PC-9 (cell line): ENCODE measurements around the gene PPP1R9A. TPM values are rescaled to one million over a fixed set of nuclear protein-coding genes. Genes with fewer than 3 reads are reported as not detected.

Source experiments
- BruUV-seq: library from RNA; stranded (reverse); fragments of 400-500 nt; replicated peaks from 2 replicates; lab custom pipeline; 2021; lab: Mats Ljungman, UMichigan
- CTCF ChIA-PET: fragments of 300-600 bp; sonication (Branson Sonifier 250); formaldehyde crosslinking; loops from one replicate; lab custom pipeline; 2022; ENCODE audit warnings: antibody characterized with exemption; lab: Charles Lee
- POLR2A ChIA-PET: fragments of 300-600 bp; sonication (Branson Sonifier 250); formaldehyde crosslinking; loops from one replicate; lab custom pipeline; 2022; ENCODE audit warnings: antibody characterized with exemption; ENCODE audit not compliant: unreplicated experiment; lab: Charles Lee
- DNase-seq, 2 experiments: peaks; one replicate each; pipeline versions ENCODE4 v3.0.0 to v3.0.0-alpha.2; 2015 to 2022; ENCODE audit warnings: mixed read lengths in 1 of 2
- H2AFZ ChIP-seq: fragments of 200-600 bp; sonication (generic); 2 replicates; pipeline ENCODE4 v1.8.1; 2017; ENCODE audit warnings: antibody characterized with exemption
- H3F3A ChIP-seq: fragments of 200-600 bp; sonication (generic); 2 replicates; pipeline ENCODE4 v1.8.1; 2017; ENCODE audit warnings: antibody characterized with exemption, mild to moderate bottlenecking, low read depth; ENCODE audit not compliant: insufficient read depth
- H3K27ac ChIP-seq: fragments of 200-600 bp; sonication (generic); 2 replicates; pipeline ENCODE4 v1.6.1; 2016; ENCODE audit warnings: mixed run types
- H3K27me3 ChIP-seq: fragments of 200-600 bp; sonication (generic); 2 replicates; pipeline ENCODE4 v1.6.1; 2016; ENCODE audit warnings: low read depth, mixed run types; ENCODE audit not compliant: insufficient read depth
- H3K36me3 ChIP-seq: fragments of 200-600 bp; sonication (generic); 2 replicates; pipeline ENCODE4 v1.6.1; 2016; ENCODE audit warnings: low read depth, mixed run types
- H3K4me1 ChIP-seq: fragments of 200-600 bp; sonication (generic); replicated peaks from 2 replicates; pipeline ENCODE4 v1.6.1; 2016; ENCODE audit warnings: mixed run types; ENCODE audit not compliant: insufficient read depth
- H3K4me2 ChIP-seq: fragments of 200-600 bp; sonication (generic); 2 replicates; pipeline ENCODE4 v1.6.1; 2017; ENCODE audit warnings: mixed run types
- H3K4me3 ChIP-seq: fragments of 200-600 bp; sonication (generic); 2 replicates; pipeline ENCODE4 v1.6.1; 2016; ENCODE audit warnings: mixed run types
- H3K79me2 ChIP-seq: fragments of 200-600 bp; sonication (generic); 2 replicates; pipeline ENCODE4 v1.6.1; 2017; ENCODE audit warnings: low read depth, mixed run types
- H3K9me2 ChIP-seq: fragments of 200-600 bp; sonication (generic); 2 replicates; pipeline ENCODE4 v1.8.1; 2017; ENCODE audit warnings: mild to moderate bottlenecking; ENCODE audit not compliant: insufficient read depth
- H3K9me3 ChIP-seq: fragments of 200-600 bp; sonication (generic); 2 replicates; pipeline ENCODE4 v1.8.1; 2016; ENCODE audit warnings: low read depth; ENCODE audit not compliant: insufficient read depth
- H4K20me1 ChIP-seq: fragments of 200-600 bp; sonication (generic); 2 replicates; pipeline ENCODE4 v1.8.1; 2017; ENCODE audit not compliant: insufficient read depth
- CTCF ChIP-seq: fragments of 200-600 bp; sonication (generic); conservative IDR thresholded peaks from 2 replicates; pipeline ENCODE4 v1.6.1; 2017; ENCODE audit warnings: mixed run types, antibody characterized with exemption, mild to moderate bottlenecking, moderate library complexity
- EZH2 ChIP-seq: fragments of 200-600 bp; sonication (generic); IDR thresholded peaks from 2 replicates; pipeline ENCODE4 v1.8.0; 2017; ENCODE audit warnings: antibody characterized with exemption, low read depth
- intact Hi-C: fragments of 100-400 bp; cut with micrococcal nuclease; formaldehyde crosslinking; loops from one replicate; pipeline ENCODE4 v1.10.0; 2022; ENCODE audit not compliant: unreplicated experiment
- total RNA-seq: library from RNA; stranded (reverse); gene quantifications from 2 replicates; pipeline ENCODE4 v1.2.3, GENCODE V29; 2021

Gene PPP1R9A
- total RNA-seq, 1 experiment from 2014 or later: 11.5 TPM

GRCh38 chr7:95290166-95290830 lies 382.9 kb downstream of the PPP1R9A start:
- Histone ChIP-seq H3K4me2 (no peak overlapping the region), H3K9me3 (no peaks in the 10 kb centered on the region), H3K27ac (no peak overlapping the region), H2AFZ (no peak overlapping the region), H3K79me2 (no peaks in the 10 kb centered on the region), H3K9me2 (no peaks in the 10 kb centered on the region), H3K4me1 (no peaks in the 10 kb centered on the region), H3K36me3 (no peaks in the 10 kb centered on the region), H4K20me1 (no peaks in the 10 kb centered on the region), H3F3A (no peaks in the 10 kb centered on the region), H3K27me3 (no peaks in the 10 kb centered on the region), H3K4me3 (no peak overlapping the region)
- CTCF ChIA-PET: no interaction called here
- POLR2A ChIA-PET: no interaction called here
- TF ChIP-seq EZH2: no peak
- TF ChIP-seq CTCF: no peak
- BruUV-seq: no TSS peak
- no peak for DNase-seq
- intact Hi-C loops: no loop called here

- DNase-seq: no peak
- Histone ChIP-seq H3K79me2 (no peaks in the 10 kb centered on the region), H3K27me3 (no peaks in the 10 kb centered on the region), H2AFZ (no peak overlapping the region), H3K9me2 (no peaks in the 10 kb centered on the region), H3F3A (no peaks in the 10 kb centered on the region), H3K27ac (no peak overlapping the region), H3K36me3 (no peaks in the 10 kb centered on the region), H3K4me1 (no peaks in the 10 kb centered on the region), H4K20me1 (no peaks in the 10 kb centered on the region), H3K9me3 (no peaks in the 10 kb centered on the region), H3K4me2 (no peak overlapping the region), H3K4me3 (no peak overlapping the region)
- intact Hi-C loops: no loop called here
- ChIA-PET POLR2A (no interaction called here), CTCF (no interaction called here)
- no TSS peak for BruUV-seq
- no peak for TF ChIP-seq CTCF
- no peak for TF ChIP-seq EZH2
Measured at GRCh38 chr7:95295397-95295796, 388.0 kb downstream of the PPP1R9A start.

DNA sequence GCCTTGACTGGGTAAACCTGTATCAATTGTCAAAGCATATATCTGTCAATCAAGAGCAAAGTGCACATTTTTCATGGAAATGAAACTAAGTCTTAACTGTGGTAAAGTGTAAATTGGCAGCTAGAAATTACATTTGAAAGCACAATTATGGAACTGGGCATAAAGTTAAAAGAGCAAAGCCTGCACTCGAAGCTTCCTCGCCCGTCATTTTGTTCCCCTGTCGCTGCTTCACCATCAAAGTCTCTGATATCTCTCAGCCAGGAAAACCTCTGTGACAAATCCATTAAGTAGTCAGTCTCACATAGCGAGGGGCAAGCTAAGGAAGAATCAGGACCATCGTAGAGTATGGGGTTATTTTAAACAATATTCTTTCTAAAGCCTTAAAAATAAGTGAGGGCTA lies 389.1 kb downstream of the PPP1R9A start:
- BruUV-seq: no TSS peak
- H3K9me2 ChIP-seq: no peaks in the 10 kb centered on the region
- H3F3A ChIP-seq: no peaks in the 10 kb centered on the region
- no peaks in the 10 kb centered on the region for H3K36me3 ChIP-seq
- no peak overlapping the region for H3K4me3 ChIP-seq
- no peaks in the 10 kb centered on the region for H3K79me2 ChIP-seq
- no peak for DNase-seq
- H2AFZ ChIP-seq: no peak overlapping the region
- H3K4me1 ChIP-seq: no peaks in the 10 kb centered on the region
- TF ChIP-seq CTCF (no peak), EZH2 (no peak)
- no peaks in the 10 kb centered on the region for H3K27me3 ChIP-seq
- intact Hi-C loops: no loop called here
- ChIA-PET CTCF (no interaction called here), POLR2A (interaction anchor here (0.5 to 0.6 kb wide), 2 partner anchors 14 to 535 kb away, joined by 6 to 9 read pairs; no protein-coding TSS in a partner anchor)
- H4K20me1 ChIP-seq: no peaks in the 10 kb centered on the region
- no peak overlapping the region for H3K27ac ChIP-seq
- no peaks in the 10 kb centered on the region for H3K9me3 ChIP-seq
- no peak overlapping the region for H3K4me2 ChIP-seq
